Left cardiac atrium (tissue), 4 donors: ENCODE measurements around the gene PTPRN2. TPM values are rescaled to one million over a fixed set of nuclear protein-coding genes. Genes with fewer than 3 reads are reported as not detected.

ENCODE experiments used
- ATAC-seq, 2 donors: fragments of 200-7000 bp; cut with Tn5 transposase; one replicate each; pipeline ENCODE4 v1.9.1; 2020; ENCODE audit warnings: mild to moderate bottlenecking in 2 of 2, moderate library complexity in 2 of 2
- DNase-seq: peaks from one replicate; pipeline ENCODE4 v3.0.0-alpha.2; 2020
- intact Hi-C, 2 donors: fragments of 100-400 bp; cut with DNase I; formaldehyde crosslinking; loops; one replicate each; pipeline versions ENCODE4 v1.14.1 to v1.15.1; 2022 to 2023
- total RNA-seq, 2 donors: library from RNA; stranded (reverse); fragmentation: NEBNext Ultra II Directional; extraction: Animal tissue kit (Norgen Biotek cat#: 25700); gene quantifications; one replicate each; pipeline ENCODE4 v1.2.1, GENCODE V29; 2021
- donor health status: DM: no; HTN: yes; CAD: no.
- donor health status: DM: no; HTN: yes; CAD: no; lungs with severe emphysema.
- donor health status: DM: yes; HTN: yes; CAD: no.
- donor health status: Dilated cardiomyopathy.

The PTPRN2 gene
- total RNA-seq, 2 donors from 2014 or later, result 1.9 to 2.3 TPM

GRCh38 chr7:157577796-157578339, 1009.8 kb downstream of the PTPRN2 start:
- DNase-seq (no peak), ATAC-seq (no peak)
- intact Hi-C loops, result no loop called here

- intact Hi-C loops, result no loop called here
- ATAC-seq, result no peak
- DNase-seq, result no peak
These were observed 1010.6 kb downstream of the PTPRN2 start for GRCh38 chr7:157577061-157577460.

- intact Hi-C loops, result no loop called here
- ATAC-seq, result no peak
- DNase-seq, result no peak
These were observed 1011.2 kb downstream of the PTPRN2 start for GRCh38 chr7:157576415-157576814.

GRCh38 chr7:157575777-157576176, 1011.8 kb downstream of the PTPRN2 start:
- intact Hi-C loops, result no loop called here
- DNase-seq (no peak), ATAC-seq (no peak)

GRCh38 chr7:157574914-157575586, 1012.6 kb downstream of the PTPRN2 start:
- intact Hi-C loops, result no loop called here
- no peak for DNase-seq
- no peak for ATAC-seq

GRCh38 chr7:157574120-157574825, 1013.4 kb downstream of the PTPRN2 start:
- ATAC-seq (no peak), DNase-seq (no peak)
- intact Hi-C loops, result no loop called here

GRCh38 chr7:157573244-157573643, 1014.4 kb downstream of the PTPRN2 start:
- DNase-seq (no peak), ATAC-seq (no peak)
- intact Hi-C loops, result no loop called here

- no peak for ATAC-seq
- no peak for DNase-seq
- intact Hi-C loops, result no loop called here
These were observed 1015.0 kb downstream of the PTPRN2 start for GRCh38 chr7:157572622-157573021.

- no peak for DNase-seq
- intact Hi-C loops, result no loop called here
- no peak for ATAC-seq
These were observed 1017.0 kb downstream of the PTPRN2 start for GRCh38 chr7:157570531-157571200.

- no peak for ATAC-seq
- intact Hi-C loops, result no loop called here
- DNase-seq, result no peak
These were observed 1017.7 kb downstream of the PTPRN2 start for GRCh38 chr7:157569967-157570366.

GRCh38 chr7:157568770-157569584, 1018.6 kb downstream of the PTPRN2 start:
- intact Hi-C loops, result no loop called here
- ATAC-seq (peak; percentile 82), DNase-seq (peak; percentile 60)

GRCh38 chr7:157568106-157568769, 1019.4 kb downstream of the PTPRN2 start:
- ATAC-seq (no peak), DNase-seq (no peak)
- intact Hi-C loops, result no loop called here

- no peak for ATAC-seq
- no peak for DNase-seq
- intact Hi-C loops, result no loop called here
These were observed 1020.0 kb downstream of the PTPRN2 start for GRCh38 chr7:157567666-157568065.

GRCh38 chr7:157566631-157567006, 1021.0 kb downstream of the PTPRN2 start:
- ATAC-seq (no peak), DNase-seq (no peak)
- intact Hi-C loops, result no loop called here

- intact Hi-C loops, result no loop called here
- DNase-seq (no peak), ATAC-seq (no peak)
These were observed 1021.5 kb downstream of the PTPRN2 start for GRCh38 chr7:157565981-157566630.

GRCh38 chr7:157565201-157565626, 1022.4 kb downstream of the PTPRN2 start:
- ATAC-seq, result no peak
- no peak for DNase-seq
- intact Hi-C loops, result no loop called here

GRCh38 chr7:157564517-157565177, 1023.0 kb downstream of the PTPRN2 start:
- intact Hi-C loops, result no loop called here
- ATAC-seq (no peak), DNase-seq (no peak)
